ENCODE data around the gene CRTC1. TPM values are rescaled to one million over a fixed set of nuclear protein-coding genes. Genes with fewer than 3 reads are reported as not detected.

CRTC1 gene
- total RNA-seq, 1 experiment from 2014 or later = 18.1 TPM

GRCh38 chr19:18799389-18799970 lies 116.0 kb downstream of the CRTC1 start:
- no peak overlapping the region for H3K4me3 ChIP-seq (ENCODE audit: low read depth, low read length, poor library complexity, severe bottlenecking)
- no TSS peak for BruUV-seq (replicated peaks)
- no peaks in the 10 kb centered on the region for H3K27me3 ChIP-seq (replicated peaks; ENCODE audit: insufficient read depth, low read depth, low read length, poor library complexity)
- no peaks in the 10 kb centered on the region for H3K9me3 ChIP-seq (ENCODE audit: low read depth, low read length, poor library complexity, severe bottlenecking)
- no peak overlapping the region for H3K27ac ChIP-seq (ENCODE audit: low read depth, low read length, poor library complexity, severe bottlenecking)
- DNase-seq (ENCODE audit: low spot score) = no peak
- TF ChIP-seq EZH2 (IDR thresholded peaks at IDR 0.05; ENCODE audit: borderline replicate concordance, low read depth, low read length, poor library complexity, severe bottlenecking) = no peak
- no peak for TF ChIP-seq CTCF (conservative IDR thresholded peaks at IDR 0.05; ENCODE audit: low read depth, low read length)
- H3K4me1 ChIP-seq (ENCODE audit: insufficient read depth, low read length, poor library complexity, severe bottlenecking) = no peaks in the 10 kb centered on the region
- POLR2A ChIA-PET (ENCODE audit: low non-redundant PET) = no interaction called here
- CTCF ChIA-PET = no interaction called here
- no peaks in the 10 kb centered on the region for H3K36me3 ChIP-seq (ENCODE audit: insufficient read depth, low read length, poor library complexity, severe bottlenecking)
- intact Hi-C loops (cut with micrococcal nuclease; ENCODE audit: unreplicated experiment) = no loop called here

- TF ChIP-seq CTCF (conservative IDR thresholded peaks at IDR 0.05; ENCODE audit: low read depth, low read length) = no peak
- no peak for TF ChIP-seq EZH2 (IDR thresholded peaks at IDR 0.05; ENCODE audit: borderline replicate concordance, low read depth, low read length, poor library complexity, severe bottlenecking)
- no TSS peak for BruUV-seq (replicated peaks)
- intact Hi-C loops (cut with micrococcal nuclease; ENCODE audit: unreplicated experiment) = no loop called here
- ChIA-PET POLR2A (ENCODE audit: low non-redundant PET) (no interaction called here), CTCF (no interaction called here)
- H3K27me3 ChIP-seq (replicated peaks; ENCODE audit: insufficient read depth, low read depth, low read length, poor library complexity) = no peaks in the 10 kb centered on the region
- no peak overlapping the region for H3K27ac ChIP-seq (ENCODE audit: low read depth, low read length, poor library complexity, severe bottlenecking)
- DNase-seq (ENCODE audit: low spot score) = no peak
- no peak overlapping the region for H3K4me3 ChIP-seq (ENCODE audit: low read depth, low read length, poor library complexity, severe bottlenecking)
- no peaks in the 10 kb centered on the region for H3K36me3 ChIP-seq (ENCODE audit: insufficient read depth, low read length, poor library complexity, severe bottlenecking)
- H3K9me3 ChIP-seq (ENCODE audit: low read depth, low read length, poor library complexity, severe bottlenecking) = no peaks in the 10 kb centered on the region
- H3K4me1 ChIP-seq (ENCODE audit: insufficient read depth, low read length, poor library complexity, severe bottlenecking) = no peaks in the 10 kb centered on the region
These were observed 116.6 kb downstream of the CRTC1 start for GRCh38 chr19:18800079-18800478.

GRCh38 chr19:18800636-18801035 lies 117.2 kb downstream of the CRTC1 start:
- Histone ChIP-seq H3K4me1 (ENCODE audit: insufficient read depth, low read length, poor library complexity, severe bottlenecking) (no peaks in the 10 kb centered on the region), H3K27ac (ENCODE audit: low read depth, low read length, poor library complexity, severe bottlenecking) (no peak overlapping the region), H3K36me3 (ENCODE audit: insufficient read depth, low read length, poor library complexity, severe bottlenecking) (no peaks in the 10 kb centered on the region), H3K27me3 (replicated peaks; ENCODE audit: insufficient read depth, low read depth, low read length, poor library complexity) (no peaks in the 10 kb centered on the region), H3K4me3 (ENCODE audit: low read depth, low read length, poor library complexity, severe bottlenecking) (no peak overlapping the region), H3K9me3 (ENCODE audit: low read depth, low read length, poor library complexity, severe bottlenecking) (no peaks in the 10 kb centered on the region)
- intact Hi-C loops (cut with micrococcal nuclease; ENCODE audit: unreplicated experiment) = no loop called here
- ChIA-PET CTCF (no interaction called here), POLR2A (ENCODE audit: low non-redundant PET) (no interaction called here)
- BruUV-seq (replicated peaks) = no TSS peak
- no peak for DNase-seq (ENCODE audit: low spot score)
- TF ChIP-seq EZH2 (IDR thresholded peaks at IDR 0.05; ENCODE audit: borderline replicate concordance, low read depth, low read length, poor library complexity, severe bottlenecking) (no peak), CTCF (conservative IDR thresholded peaks at IDR 0.05; ENCODE audit: low read depth, low read length) (no peak)
